Right lobe of liver (tissue), 4 donors: ENCODE data around the gene GNAZ.

ENCODE experiments used
- POLR2A ChIP-seq: fragments of 450-650 bp; IDR thresholded peaks from one replicate; pipeline ENCODE4 v1.6.1; 2017; ENCODE audit warnings: antibody characterized with exemption, mild to moderate bottlenecking
- TF ChIP-seq, protein P1 (sequence below), 4 donors: fragments of 200-600 bp in 3 of 4; fragments of 450-650 bp in 1 of 4; IDR thresholded peaks; one replicate each; pipeline versions ENCODE4 v1.5.1 to v1.8.0; 2016 to 2022; ENCODE audit warnings: antibody characterized with exemption in 4 of 4, mild to moderate bottlenecking in 2 of 4
- donor health status: DM: no; HTN: no; CAD: no.
- donor health status: DM: no; HTN: no; CAD: no.
- donor health status: DM: no; HTN: yes; CAD: no.

DNA sequence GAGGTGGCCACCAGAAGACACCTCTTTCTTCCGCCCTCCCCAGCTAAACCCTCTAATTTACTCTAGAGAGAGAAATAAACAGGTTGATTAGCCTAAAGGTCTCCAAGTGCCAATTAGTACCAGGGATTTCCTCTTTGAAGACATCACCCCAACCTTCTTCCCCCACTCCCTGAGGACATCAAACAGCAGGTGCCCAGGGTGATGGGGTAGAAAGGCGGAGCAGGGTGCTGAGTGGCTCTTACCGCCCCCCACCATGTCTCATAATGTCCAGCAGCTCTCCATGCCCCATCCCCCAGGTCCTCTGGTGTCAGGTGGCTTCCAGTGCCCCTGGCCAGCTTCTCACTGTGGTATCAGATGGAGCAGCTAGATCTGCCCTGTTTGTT, 5.3 kb upstream of the GNAZ start:
- TF ChIP-seq POLR2A: no peak
- TF ChIP-seq, protein P1, sequence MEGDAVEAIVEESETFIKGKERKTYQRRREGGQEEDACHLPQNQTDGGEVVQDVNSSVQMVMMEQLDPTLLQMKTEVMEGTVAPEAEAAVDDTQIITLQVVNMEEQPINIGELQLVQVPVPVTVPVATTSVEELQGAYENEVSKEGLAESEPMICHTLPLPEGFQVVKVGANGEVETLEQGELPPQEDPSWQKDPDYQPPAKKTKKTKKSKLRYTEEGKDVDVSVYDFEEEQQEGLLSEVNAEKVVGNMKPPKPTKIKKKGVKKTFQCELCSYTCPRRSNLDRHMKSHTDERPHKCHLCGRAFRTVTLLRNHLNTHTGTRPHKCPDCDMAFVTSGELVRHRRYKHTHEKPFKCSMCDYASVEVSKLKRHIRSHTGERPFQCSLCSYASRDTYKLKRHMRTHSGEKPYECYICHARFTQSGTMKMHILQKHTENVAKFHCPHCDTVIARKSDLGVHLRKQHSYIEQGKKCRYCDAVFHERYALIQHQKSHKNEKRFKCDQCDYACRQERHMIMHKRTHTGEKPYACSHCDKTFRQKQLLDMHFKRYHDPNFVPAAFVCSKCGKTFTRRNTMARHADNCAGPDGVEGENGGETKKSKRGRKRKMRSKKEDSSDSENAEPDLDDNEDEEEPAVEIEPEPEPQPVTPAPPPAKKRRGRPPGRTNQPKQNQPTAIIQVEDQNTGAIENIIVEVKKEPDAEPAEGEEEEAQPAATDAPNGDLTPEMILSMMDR (IDR thresholded peaks at IDR 0.05): no peak
